Progenitor cell of endocrine pancreas (in vitro differentiated cells): ENCODE measurements around the gene BMP6. TPM values are rescaled to one million over a fixed set of nuclear protein-coding genes. Genes with fewer than 3 reads are reported as not detected.
"Not testable (repeated sequence)": the region's sequence is repeated elsewhere in the genome, so short reads cannot be mapped to it uniquely, and the experiment has no call there.

ENCODE experiments used
- DNase-seq: peaks from one replicate; pipeline ENCODE4 v3.0.0; 2021; ENCODE audit warnings: low spot score; ENCODE audit not compliant: unreplicated experiment
- H3K27ac Mint-ChIP-seq: 2 replicates; pipeline ENCODE4 v1.8.0; 2021; ENCODE audit warnings: mild to moderate bottlenecking, moderate library complexity, mixed read lengths
- H3K27me3 Mint-ChIP-seq: 2 replicates; pipeline ENCODE4 v1.8.0; 2021; ENCODE audit warnings: mixed read lengths
- H3K36me3 Mint-ChIP-seq: 2 replicates; pipeline ENCODE4 v1.8.0; 2022; ENCODE audit warnings: mixed read lengths; ENCODE audit not compliant: insufficient read depth
- H3K4me1 Mint-ChIP-seq: 2 replicates; pipeline ENCODE4 v1.8.0; 2021; ENCODE audit warnings: low read depth, mixed read lengths
- H3K4me3 Mint-ChIP-seq: 2 replicates; pipeline ENCODE4 v1.8.0; 2021; ENCODE audit warnings: low read depth, mild to moderate bottlenecking, moderate library complexity, mixed read lengths
- H3K9me3 Mint-ChIP-seq: 2 replicates; pipeline ENCODE4 v1.8.0; 2021; ENCODE audit warnings: low read depth, mixed read lengths
- total RNA-seq: library from RNA; stranded (reverse); gene quantifications from 2 replicates; pipeline ENCODE4 v1.2.1, GENCODE V29; 2021
- TF ChIP-seq, protein P1 (sequence below): fragments of 200-600 bp; sonication (generic); IDR thresholded peaks from one replicate; pipeline ENCODE4 v1.5.0; 2021; ENCODE audit warnings: antibody characterized with exemption, mild to moderate bottlenecking; ENCODE audit not compliant: unreplicated experiment

Gene BMP6
- total RNA-seq, 1 donor from 2014 or later: 3.4 TPM

DNA sequence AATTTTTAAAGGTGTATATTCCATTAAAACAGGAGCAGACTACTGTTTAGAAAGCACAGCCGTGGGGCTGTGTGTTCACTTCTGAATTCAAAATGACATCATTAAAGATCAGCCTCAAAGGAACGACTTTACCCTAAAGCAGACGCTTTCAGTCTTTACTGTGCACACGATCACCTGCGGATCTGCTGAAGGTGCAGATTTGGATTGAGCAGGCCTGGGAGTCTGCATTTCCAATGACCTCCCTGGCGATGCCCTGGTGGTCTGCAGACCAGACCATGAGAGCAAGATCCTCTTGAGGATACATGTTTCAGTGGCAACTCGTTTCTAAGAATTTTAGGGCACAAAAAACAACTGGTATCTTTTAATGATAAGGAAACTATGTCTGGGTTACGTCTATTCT is 157.5 kb downstream of the BMP6 start:
- Mint-ChIP-seq H3K36me3 (peaks cover 58% of the 10 kb centered on the region), H3K27ac (no peak overlapping the region), H3K4me3 (no peak overlapping the region), H3K9me3 (no peaks in the 10 kb centered on the region), H3K27me3 (no peaks in the 10 kb centered on the region), H3K4me1 (peaks cover 16% of the 10 kb centered on the region)
- no peak for DNase-seq
- TF ChIP-seq, protein P1, sequence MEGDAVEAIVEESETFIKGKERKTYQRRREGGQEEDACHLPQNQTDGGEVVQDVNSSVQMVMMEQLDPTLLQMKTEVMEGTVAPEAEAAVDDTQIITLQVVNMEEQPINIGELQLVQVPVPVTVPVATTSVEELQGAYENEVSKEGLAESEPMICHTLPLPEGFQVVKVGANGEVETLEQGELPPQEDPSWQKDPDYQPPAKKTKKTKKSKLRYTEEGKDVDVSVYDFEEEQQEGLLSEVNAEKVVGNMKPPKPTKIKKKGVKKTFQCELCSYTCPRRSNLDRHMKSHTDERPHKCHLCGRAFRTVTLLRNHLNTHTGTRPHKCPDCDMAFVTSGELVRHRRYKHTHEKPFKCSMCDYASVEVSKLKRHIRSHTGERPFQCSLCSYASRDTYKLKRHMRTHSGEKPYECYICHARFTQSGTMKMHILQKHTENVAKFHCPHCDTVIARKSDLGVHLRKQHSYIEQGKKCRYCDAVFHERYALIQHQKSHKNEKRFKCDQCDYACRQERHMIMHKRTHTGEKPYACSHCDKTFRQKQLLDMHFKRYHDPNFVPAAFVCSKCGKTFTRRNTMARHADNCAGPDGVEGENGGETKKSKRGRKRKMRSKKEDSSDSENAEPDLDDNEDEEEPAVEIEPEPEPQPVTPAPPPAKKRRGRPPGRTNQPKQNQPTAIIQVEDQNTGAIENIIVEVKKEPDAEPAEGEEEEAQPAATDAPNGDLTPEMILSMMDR: no peak

DNA sequence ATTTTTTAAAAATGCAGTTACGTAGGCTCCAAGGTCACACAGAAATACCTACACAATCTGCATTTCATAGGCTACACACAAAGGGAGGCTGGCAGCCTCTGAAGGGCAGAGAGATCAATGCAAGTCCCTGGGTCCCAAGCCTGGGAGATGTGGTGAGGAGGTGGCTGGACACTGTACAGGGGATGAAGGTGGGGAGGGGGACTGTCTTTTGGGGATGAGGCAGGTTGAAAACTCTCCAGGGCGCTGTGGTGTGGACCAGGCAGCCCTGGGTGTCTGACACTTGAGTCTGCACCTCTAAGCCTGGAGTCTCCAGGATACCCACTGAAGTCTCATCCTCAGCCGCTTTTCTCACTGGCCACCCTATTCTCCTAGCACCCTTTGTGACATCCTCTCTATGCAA is 160.2 kb downstream of the BMP6 start:
- Mint-ChIP-seq H3K9me3 (no peaks in the 10 kb centered on the region), H3K36me3 (peaks cover 62% of the 10 kb centered on the region), H3K4me1 (peaks cover 16% of the 10 kb centered on the region), H3K4me3 (no peak overlapping the region), H3K27me3 (no peaks in the 10 kb centered on the region), H3K27ac (no peak overlapping the region)
- DNase-seq: no peak
- TF ChIP-seq, protein P1: no peak

DNA sequence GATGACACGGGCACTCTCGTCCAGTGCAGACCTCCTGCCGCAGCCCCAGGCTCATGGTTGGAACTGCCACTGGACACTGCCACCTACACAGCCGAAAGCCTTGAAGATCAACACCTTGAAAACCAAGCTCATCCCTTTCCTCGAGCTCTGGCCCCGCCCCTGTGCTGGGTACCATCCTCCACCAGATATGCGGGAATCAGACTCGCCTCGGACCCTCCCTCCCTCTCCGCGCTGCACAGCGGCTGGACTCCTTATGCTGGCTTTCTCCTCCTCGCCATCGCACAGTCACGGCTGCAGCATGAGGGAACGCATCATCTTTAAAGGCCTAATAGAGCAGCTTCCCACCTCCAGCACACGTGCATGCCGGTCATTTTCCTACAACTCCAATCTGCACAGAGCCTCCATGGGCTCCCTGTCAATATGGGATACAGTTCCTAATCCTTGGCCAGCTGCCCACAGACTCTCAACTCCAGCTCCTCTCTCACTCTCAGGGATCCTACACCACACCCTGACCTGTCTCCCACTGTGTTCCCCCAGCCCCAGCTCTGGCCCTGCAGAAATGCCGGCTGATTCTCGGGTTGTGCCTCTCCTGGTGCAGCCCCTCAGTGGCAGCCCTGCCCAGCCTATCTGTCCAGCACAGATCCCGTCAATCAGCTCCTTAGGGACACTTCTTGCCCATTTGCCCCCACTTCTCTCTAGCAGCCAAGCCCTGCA is 161.5 kb downstream of the BMP6 start:
- TF ChIP-seq, protein P1: no peak
- Mint-ChIP-seq H3K9me3 (no peaks in the 10 kb centered on the region), H3K4me3 (no peak overlapping the region), H3K27me3 (no peaks in the 10 kb centered on the region), H3K4me1 (peaks cover 10% of the 10 kb centered on the region), H3K36me3 (peaks cover 64% of the 10 kb centered on the region), H3K27ac (peak overlapping the region; percentile 20)
- no peak for DNase-seq

DNA sequence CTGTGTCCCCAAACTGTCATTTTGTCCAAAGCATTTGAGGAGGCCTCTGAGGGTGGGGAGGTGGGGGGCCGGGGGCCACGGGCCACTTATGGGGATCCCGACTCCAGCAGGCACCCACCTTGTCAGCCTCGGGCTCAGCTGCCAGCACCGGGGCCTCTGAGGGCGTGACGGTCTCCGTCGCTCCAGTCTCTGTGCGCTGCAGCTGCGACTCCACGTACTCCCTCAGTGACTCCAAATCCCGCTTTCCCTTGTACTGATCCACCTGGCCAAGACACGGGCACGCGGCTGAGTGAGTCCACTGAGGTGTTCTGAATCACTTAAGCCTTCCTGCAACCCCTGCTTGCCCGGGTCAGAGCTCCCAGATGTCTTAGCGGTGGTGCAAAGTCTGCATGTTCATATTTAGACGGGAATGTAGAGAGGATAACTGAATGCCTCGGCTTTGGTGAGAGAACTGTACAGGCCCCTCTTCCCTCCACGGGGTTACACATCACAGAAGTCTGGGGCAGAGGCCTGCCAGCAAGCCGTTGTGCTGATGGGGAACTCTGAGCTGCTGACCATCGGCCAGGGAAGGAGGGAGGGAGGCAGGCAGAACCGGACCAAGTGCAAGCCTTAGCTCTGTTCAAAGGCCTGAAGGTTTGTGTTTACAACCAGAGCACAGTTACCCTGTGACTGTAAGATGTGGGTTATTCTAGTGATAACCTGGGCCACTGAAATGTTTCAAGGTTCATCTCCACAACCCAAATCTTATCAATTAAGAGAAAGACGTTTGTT is 162.9 kb downstream of the BMP6 start:
- H3K9me3 Mint-ChIP-seq: no peaks in the 10 kb centered on the region
- H3K27me3 Mint-ChIP-seq: peaks cover 3% of the 10 kb centered on the region
- peaks cover 63% of the 10 kb centered on the region for H3K36me3 Mint-ChIP-seq
- no peak for DNase-seq
- H3K27ac Mint-ChIP-seq: no peak overlapping the region
- no peak overlapping the region for H3K4me3 Mint-ChIP-seq
- TF ChIP-seq, protein P1: no peak
- H3K4me1 Mint-ChIP-seq: no peaks in the 10 kb centered on the region

DNA sequence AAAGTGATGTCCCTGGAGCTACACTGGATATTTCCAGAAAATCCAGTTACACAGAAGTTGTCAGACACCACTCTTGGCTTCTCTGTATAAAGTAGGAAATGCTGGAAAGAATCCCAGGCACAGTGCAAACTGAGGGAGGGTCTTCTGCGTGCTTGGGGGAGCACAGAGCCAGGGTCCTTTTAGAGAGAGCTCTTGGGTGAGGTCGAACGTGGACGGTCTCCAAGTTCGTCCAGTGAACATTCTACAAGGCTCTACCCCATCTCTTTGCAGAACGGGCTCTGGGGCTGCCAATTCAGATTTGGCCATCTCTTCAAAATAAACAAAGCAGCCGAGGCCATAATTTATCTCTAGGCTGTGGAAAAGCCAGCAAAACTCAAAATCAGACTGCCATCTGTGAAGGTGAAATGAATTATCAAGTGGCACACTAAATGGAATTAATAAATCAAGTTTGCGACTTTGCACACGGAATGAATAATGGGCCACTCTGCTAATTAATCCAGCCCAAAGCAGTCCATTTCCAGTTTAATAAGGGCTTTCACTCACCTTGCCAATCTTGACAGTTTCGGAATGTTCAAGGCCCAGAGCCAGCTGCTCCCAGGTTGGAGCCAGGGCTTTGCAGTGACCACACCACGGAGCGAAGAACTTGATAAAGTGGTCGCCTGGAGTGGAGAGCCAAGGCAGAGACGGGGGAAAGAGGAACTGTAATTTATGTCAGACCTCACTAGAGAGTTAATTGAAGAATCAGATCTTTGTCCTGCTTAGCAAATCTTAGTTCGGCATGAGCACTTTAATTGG is 165.4 kb downstream of the BMP6 start:
- no peak for DNase-seq
- Mint-ChIP-seq H3K27me3 (peaks cover 9% of the 10 kb centered on the region), H3K27ac (no peak overlapping the region), H3K4me1 (no peaks in the 10 kb centered on the region), H3K4me3 (no peak overlapping the region), H3K9me3 (no peaks in the 10 kb centered on the region), H3K36me3 (peaks cover 56% of the 10 kb centered on the region)
- TF ChIP-seq, protein P1: no peak

DNA sequence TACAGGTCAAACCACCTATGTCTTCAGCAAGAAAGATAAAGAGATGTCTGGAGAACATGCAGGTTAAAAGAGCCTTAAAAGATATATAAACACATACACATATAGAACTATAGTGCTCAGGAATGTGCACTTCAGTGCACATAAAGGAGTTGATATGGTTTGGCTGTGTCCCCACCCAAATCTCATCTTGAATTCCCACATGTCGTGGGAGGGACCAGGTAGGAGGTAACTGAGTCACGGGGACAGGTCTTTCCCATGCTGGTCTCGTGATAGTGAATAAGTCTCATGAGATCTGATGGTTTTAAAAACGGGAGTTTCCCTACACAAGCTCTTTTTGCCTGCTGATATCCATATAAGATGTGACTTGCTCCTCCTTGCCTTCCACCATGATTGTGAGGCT is 166.5 kb downstream of the BMP6 start:
- not testable (repeated sequence) for DNase-seq

More for the DNA sequence above, 166.5 kb downstream of the BMP6 start:
- Mint-ChIP-seq H3K27me3 (peaks cover 11% of the 10 kb centered on the region), H3K36me3 (peaks cover 57% of the 10 kb centered on the region)
- H3K27ac Mint-ChIP-seq, H3K4me1 Mint-ChIP-seq, H3K9me3 Mint-ChIP-seq, H3K4me3 Mint-ChIP-seq: not testable (repeated sequence)
